GM23338 (cell line): Measurements from ENCODE around the gene PGAP6. TPM values are rescaled to one million over a fixed set of nuclear protein-coding genes. Genes with fewer than 3 reads are reported as not detected.

Experiments
- ATAC-seq: fragments of 200-7000 bp; cut with Tn5 transposase; 3 replicates; pipeline ENCODE4 v1.9.1; 2020
- DNase-seq: peaks from one replicate; pipeline ENCODE4 v3.0.0-alpha.2; 2015; ENCODE audit warnings: low spot score
- H2AFZ ChIP-seq: fragments of 200-600 bp; sonication (generic); 2 replicates; pipeline ENCODE4 v1.8.0; 2016; ENCODE audit warnings: antibody characterized with exemption, mild to moderate bottlenecking, moderate library complexity
- H3F3A ChIP-seq: fragments of 200-600 bp; sonication (generic); replicated peaks from 2 replicates; pipeline ENCODE4 v1.8.0; 2017; ENCODE audit warnings: antibody characterized with exemption, mixed run types, low read depth
- H3K27ac ChIP-seq: fragments of 200-600 bp; sonication (generic); 2 replicates; pipeline ENCODE4 v1.6.1; 2016; ENCODE audit warnings: low read depth
- H3K27me3 ChIP-seq: fragments of 200-600 bp; sonication (generic); 2 replicates; pipeline ENCODE4 v1.8.0; 2016; ENCODE audit warnings: mild to moderate bottlenecking, mixed run types, moderate library complexity; ENCODE audit not compliant: insufficient read depth
- H3K36me3 ChIP-seq: fragments of 200-600 bp; sonication (generic); 2 replicates; pipeline ENCODE4 v1.8.0; 2016; ENCODE audit warnings: mild to moderate bottlenecking; ENCODE audit not compliant: insufficient read depth
- H3K4me1 ChIP-seq: fragments of 200-600 bp; sonication (generic); 2 replicates; pipeline ENCODE4 v1.8.0; 2016; ENCODE audit warnings: mild to moderate bottlenecking, moderate library complexity; ENCODE audit not compliant: insufficient read depth
- H3K4me2 ChIP-seq: fragments of 200-600 bp; sonication (generic); 2 replicates; pipeline ENCODE4 v1.7.1; 2017; ENCODE audit warnings: mixed run types
- H3K4me3 ChIP-seq: fragments of 200-600 bp; sonication (generic); 2 replicates; pipeline ENCODE4 v1.6.1; 2016; ENCODE audit warnings: mixed run types
- H3K79me2 ChIP-seq: fragments of 200-600 bp; sonication (generic); replicated peaks from 2 replicates; pipeline ENCODE4 v1.8.0; 2017; ENCODE audit warnings: mild to moderate bottlenecking; ENCODE audit not compliant: insufficient read depth
- H3K9me2 ChIP-seq: fragments of 200-600 bp; sonication (generic); 2 replicates; pipeline ENCODE4 v1.8.0; 2017; ENCODE audit not compliant: insufficient read depth
- H4K20me1 ChIP-seq: fragments of 200-600 bp; sonication (generic); replicated peaks from 2 replicates; pipeline ENCODE4 v1.8.0; 2017; ENCODE audit warnings: mild to moderate bottlenecking; ENCODE audit not compliant: insufficient read depth
- H3K27ac Mint-ChIP-seq: 2 replicates; pipeline ENCODE4 v1.8.0; 2020; ENCODE audit warnings: inconsistent platforms, mild to moderate bottlenecking, moderate library complexity, mixed read lengths
- H3K27me3 Mint-ChIP-seq: 3 replicates; pipeline ENCODE4 v1.8.0; 2022; ENCODE audit warnings: low read depth, mild to moderate bottlenecking, moderate library complexity, mixed read lengths, inconsistent platforms; ENCODE audit not compliant: insufficient read depth, poor library complexity
- H3K36me3 Mint-ChIP-seq: 3 replicates; pipeline ENCODE4 v1.8.0; 2021; ENCODE audit warnings: low read depth, mild to moderate bottlenecking, inconsistent platforms, moderate library complexity, mixed read lengths
- H3K4me1 Mint-ChIP-seq: 3 replicates; pipeline ENCODE4 v1.8.0; 2020; ENCODE audit warnings: mild to moderate bottlenecking, inconsistent platforms, mixed read lengths
- H3K4me3 Mint-ChIP-seq: 3 replicates; pipeline ENCODE4 v1.8.0; 2021; ENCODE audit warnings: moderate library complexity, mild to moderate bottlenecking, inconsistent platforms, mixed read lengths
- H3K9me3 Mint-ChIP-seq: 3 replicates; pipeline ENCODE4 v1.8.0; 2020; ENCODE audit warnings: moderate library complexity, mild to moderate bottlenecking, inconsistent platforms, mixed read lengths
- CREB1 ChIP-seq: fragments of 250-450 bp; sonication (Bioruptor Pico); IDR thresholded peaks from 2 replicates; pipeline ENCODE4 v1.5.0; 2020; ENCODE audit warnings: low read depth, mild to moderate bottlenecking, moderate library complexity
- ETS1 ChIP-seq: IDR thresholded peaks from 2 replicates; pipeline ENCODE4 v1.6.1; 2016; ENCODE audit warnings: antibody characterized with exemption
- EZH2 ChIP-seq: fragments of 200-600 bp; sonication (generic); IDR thresholded peaks from one replicate; pipeline ENCODE4 v1.8.0; 2017; ENCODE audit warnings: antibody characterized with exemption, mild to moderate bottlenecking, low read depth; ENCODE audit not compliant: unreplicated experiment
- EZH2phosphoT487 ChIP-seq: fragments of 200-600 bp; sonication (generic); IDR thresholded peaks from one replicate; pipeline ENCODE4 v1.8.1; 2018; ENCODE audit warnings: antibody characterized with exemption; ENCODE audit not compliant: unreplicated experiment
- JUNB ChIP-seq: IDR thresholded peaks from one replicate; pipeline ENCODE4 v1.6.1; 2016; ENCODE audit warnings: antibody characterized with exemption; ENCODE audit not compliant: unreplicated experiment
- POLR2AphosphoS5 ChIP-seq: IDR thresholded peaks from 2 replicates; pipeline ENCODE4 v1.6.1; 2016; ENCODE audit warnings: antibody characterized with exemption, low read depth
- REST ChIP-seq: IDR thresholded peaks from one replicate; pipeline ENCODE4 v1.6.1; 2018; ENCODE audit warnings: antibody characterized with exemption; ENCODE audit not compliant: unreplicated experiment
- STAT1 ChIP-seq: IDR thresholded peaks from one replicate; pipeline ENCODE4 v1.6.1; 2016; ENCODE audit warnings: antibody characterized with exemption; ENCODE audit not compliant: unreplicated experiment
- ZNF114 ChIP-seq: fragments of 250-450 bp; sonication (Bioruptor Pico); IDR thresholded peaks from 2 replicates; pipeline ENCODE4 v1.5.0; 2020; ENCODE audit warnings: mild to moderate bottlenecking, moderate library complexity
- ZNF331 ChIP-seq: fragments of 250-450 bp; sonication (Bioruptor Pico); IDR thresholded peaks from 2 replicates; pipeline ENCODE4 v1.5.0; 2020; ENCODE audit warnings: low read depth, mild to moderate bottlenecking, moderate library complexity
- ZNF462 ChIP-seq: fragments of 250-450 bp; sonication (Bioruptor Pico); IDR thresholded peaks from 2 replicates; pipeline ENCODE4 v1.5.0; 2020; ENCODE audit warnings: mild to moderate bottlenecking, moderate library complexity
- polyA plus RNA-seq: library from polyadenylated mRNA; unstranded; fragments of >200 nt; fragmentation: Nextera tagmentation; extraction: Ambion mirVana; gene quantifications from 2 replicates; pipeline ENCODE4 v1.2.1, GENCODE V29; 2016
- total RNA-seq: library from RNA; depleted of rRNA; stranded (reverse); fragments of >200 nt; shearing (Covaris generic); gene quantifications from 2 replicates; pipeline ENCODE4 v1.2.3, GENCODE V29; 2014

The PGAP6 gene
- total and polyA plus RNA-seq, 2 experiments from 2014 or later = 25.1 to 112 TPM

- no peak for DNase-seq
- H3K4me1 ChIP-seq = peaks cover 7% of the 10 kb centered on the region; the same call in 1 of the 2 replicates
- Mint-ChIP-seq H3K27ac (peak overlapping the region; percentile 81; the same call in 1 of the 2 replicates), H3K27me3 (peaks cover 11% of the 10 kb centered on the region), H3K4me1 (peaks cover 37% of the 10 kb centered on the region), H3K36me3 (peaks cover 13% of the 10 kb centered on the region; the same call in 2 of the 3 replicates), H3K4me3 (no peak overlapping the region), H3K9me3 (no peaks in the 10 kb centered on the region)
- H3K36me3 ChIP-seq = no peaks in the 10 kb centered on the region
- peaks cover 3% of the 10 kb centered on the region; the same call in 1 of the 2 replicates for H3F3A ChIP-seq
- no peak overlapping the region for H3K4me2 ChIP-seq
- H3K79me2 ChIP-seq = peaks cover 94% of the 10 kb centered on the region
- no peaks in the 10 kb centered on the region for H3K27me3 ChIP-seq
- no peak overlapping the region for H2AFZ ChIP-seq
- no peak overlapping the region for H3K4me3 ChIP-seq
- H3K27ac ChIP-seq = no peak overlapping the region
- no peak for ATAC-seq
- peaks cover 42% of the 10 kb centered on the region for H4K20me1 ChIP-seq
- H3K9me2 ChIP-seq = no peaks in the 10 kb centered on the region
- TF ChIP-seq CREB1 (CRISPR knock-in tag) = no peak
- TF ChIP-seq EZH2phosphoT487 = no peak
- TF ChIP-seq ZNF462 (CRISPR knock-in tag) = no peak
- TF ChIP-seq ETS1 = no peak
- TF ChIP-seq ZNF114 = no peak
- no peak for TF ChIP-seq POLR2AphosphoS5
- no peak for TF ChIP-seq EZH2
- no peak for TF ChIP-seq ZNF331 (CRISPR knock-in tag)
- TF ChIP-seq REST = no peak
- no peak for TF ChIP-seq JUNB
- no peak for TF ChIP-seq STAT1
Observed at GRCh38 chr16:322476-323143, 59.2 kb downstream of the PGAP6 start.
